ENCODE data around the gene NT5C1A.

The NT5C1A gene

GRCh38 chr1:39626646-39627045 is 45.3 kb downstream of the NT5C1A start:
- no peaks in the 10 kb centered on the region for H3K27me3 ChIP-seq (ENCODE audit: control insufficient read depth, insufficient read depth, low read length)
- H3K4me3 ChIP-seq (ENCODE audit: low read length): no peak overlapping the region
- no peak overlapping the region for H3K27ac ChIP-seq (ENCODE audit: low read depth, low read length)
- H3K36me3 ChIP-seq (ENCODE audit: control insufficient read depth, insufficient read depth, low read length): no peaks in the 10 kb centered on the region
- no peaks in the 10 kb centered on the region for H3K4me1 ChIP-seq (ENCODE audit: control insufficient read depth, insufficient read depth, low read length)
- no peak overlapping the region for H3K9ac ChIP-seq (ENCODE audit: low read length)

- no peaks in the 10 kb centered on the region for H3K4me1 ChIP-seq (ENCODE audit: control insufficient read depth, insufficient read depth, low read length)
These were observed 46.2 kb downstream of the NT5C1A start for GRCh38 chr1:39625462-39626273.

GRCh38 chr1:39625009-39625408 is 46.9 kb downstream of the NT5C1A start:
- no peak overlapping the region for H3K27ac ChIP-seq (ENCODE audit: low read depth, low read length)
- H3K4me1 ChIP-seq (ENCODE audit: control insufficient read depth, insufficient read depth, low read length): no peaks in the 10 kb centered on the region
- no peaks in the 10 kb centered on the region for H3K36me3 ChIP-seq (ENCODE audit: control insufficient read depth, insufficient read depth, low read length)
- H3K4me3 ChIP-seq (ENCODE audit: low read length): no peak overlapping the region
- no peaks in the 10 kb centered on the region for H3K27me3 ChIP-seq (ENCODE audit: control insufficient read depth, insufficient read depth, low read length)
- H3K9ac ChIP-seq (ENCODE audit: low read length): no peak overlapping the region

More at GRCh38 chr1:39625462-39626273, 46.2 kb downstream of the NT5C1A start:
- no peaks in the 10 kb centered on the region for H3K27me3 ChIP-seq (ENCODE audit: control insufficient read depth, insufficient read depth, low read length)
- no peak overlapping the region for H3K4me3 ChIP-seq (ENCODE audit: low read length)
- H3K36me3 ChIP-seq (ENCODE audit: control insufficient read depth, insufficient read depth, low read length): no peaks in the 10 kb centered on the region
- H3K9ac ChIP-seq (ENCODE audit: low read length): no peak overlapping the region
- no peak overlapping the region for H3K27ac ChIP-seq (ENCODE audit: low read depth, low read length)

- H3K36me3 ChIP-seq (ENCODE audit: control insufficient read depth, insufficient read depth, low read length): no peaks in the 10 kb centered on the region
- H3K27me3 ChIP-seq (ENCODE audit: control insufficient read depth, insufficient read depth, low read length): no peaks in the 10 kb centered on the region
- H3K27ac ChIP-seq (ENCODE audit: low read depth, low read length): no peak overlapping the region
- H3K9ac ChIP-seq (ENCODE audit: low read length): no peak overlapping the region
- H3K4me1 ChIP-seq (ENCODE audit: control insufficient read depth, insufficient read depth, low read length): no peaks in the 10 kb centered on the region
- H3K4me3 ChIP-seq (ENCODE audit: low read length): no peak overlapping the region
These were observed 48.9 kb downstream of the NT5C1A start for GRCh38 chr1:39623053-39623452.

- Histone ChIP-seq H3K36me3 (ENCODE audit: control insufficient read depth, insufficient read depth, low read length) (no peaks in the 10 kb centered on the region), H3K27ac (ENCODE audit: low read depth, low read length) (no peak overlapping the region), H3K27me3 (ENCODE audit: control insufficient read depth, insufficient read depth, low read length) (no peaks in the 10 kb centered on the region), H3K4me3 (ENCODE audit: low read length) (no peak overlapping the region), H3K9ac (ENCODE audit: low read length) (no peak overlapping the region), H3K4me1 (ENCODE audit: control insufficient read depth, insufficient read depth, low read length) (no peaks in the 10 kb centered on the region)
These were observed 49.5 kb downstream of the NT5C1A start for GRCh38 chr1:39622427-39622826.

- H3K27ac ChIP-seq (ENCODE audit: low read depth, low read length): no peak overlapping the region
These were observed 51.2 kb downstream of the NT5C1A start for GRCh38 chr1:39620659-39621165.

GRCh38 chr1:39617488-39618049 is 54.3 kb downstream of the NT5C1A start:
- Histone ChIP-seq H3K4me1 (ENCODE audit: control insufficient read depth, insufficient read depth, low read length) (no peaks in the 10 kb centered on the region), H3K9ac (ENCODE audit: low read length) (no peak overlapping the region), H3K27ac (ENCODE audit: low read depth, low read length) (no peak overlapping the region), H3K36me3 (ENCODE audit: control insufficient read depth, insufficient read depth, low read length) (no peaks in the 10 kb centered on the region), H3K27me3 (ENCODE audit: control insufficient read depth, insufficient read depth, low read length) (no peaks in the 10 kb centered on the region), H3K4me3 (ENCODE audit: low read length) (no peak overlapping the region)

More at GRCh38 chr1:39620659-39621165, 51.2 kb downstream of the NT5C1A start:
- Histone ChIP-seq H3K4me1 (ENCODE audit: control insufficient read depth, insufficient read depth, low read length) (no peaks in the 10 kb centered on the region), H3K27me3 (ENCODE audit: control insufficient read depth, insufficient read depth, low read length) (no peaks in the 10 kb centered on the region), H3K36me3 (ENCODE audit: control insufficient read depth, insufficient read depth, low read length) (no peaks in the 10 kb centered on the region), H3K9ac (ENCODE audit: low read length) (no peak overlapping the region), H3K4me3 (ENCODE audit: low read length) (no peak overlapping the region)

GRCh38 chr1:39615086-39615673 is 56.7 kb downstream of the NT5C1A start:
- no peaks in the 10 kb centered on the region for H3K27me3 ChIP-seq (ENCODE audit: control insufficient read depth, insufficient read depth, low read length)
- no peak overlapping the region for H3K27ac ChIP-seq (ENCODE audit: low read depth, low read length)
- no peak overlapping the region for H3K4me3 ChIP-seq (ENCODE audit: low read length)
- H3K9ac ChIP-seq (ENCODE audit: low read length): no peak overlapping the region
- no peaks in the 10 kb centered on the region for H3K4me1 ChIP-seq (ENCODE audit: control insufficient read depth, insufficient read depth, low read length)
- H3K36me3 ChIP-seq (ENCODE audit: control insufficient read depth, insufficient read depth, low read length): no peaks in the 10 kb centered on the region

GRCh38 chr1:39614488-39614887 is 57.4 kb downstream of the NT5C1A start:
- no peaks in the 10 kb centered on the region for H3K4me1 ChIP-seq (ENCODE audit: control insufficient read depth, insufficient read depth, low read length)
- H3K27ac ChIP-seq (ENCODE audit: low read depth, low read length): no peak overlapping the region
- no peak overlapping the region for H3K9ac ChIP-seq (ENCODE audit: low read length)
- no peaks in the 10 kb centered on the region for H3K27me3 ChIP-seq (ENCODE audit: control insufficient read depth, insufficient read depth, low read length)
- no peaks in the 10 kb centered on the region for H3K36me3 ChIP-seq (ENCODE audit: control insufficient read depth, insufficient read depth, low read length)
- H3K4me3 ChIP-seq (ENCODE audit: low read length): no peak overlapping the region

GRCh38 chr1:39613250-39613649 is 58.7 kb downstream of the NT5C1A start:
- Histone ChIP-seq H3K36me3 (ENCODE audit: control insufficient read depth, insufficient read depth, low read length) (no peaks in the 10 kb centered on the region), H3K4me1 (ENCODE audit: control insufficient read depth, insufficient read depth, low read length) (no peaks in the 10 kb centered on the region), H3K4me3 (ENCODE audit: low read length) (no peak overlapping the region), H3K27ac (ENCODE audit: low read depth, low read length) (no peak overlapping the region), H3K27me3 (ENCODE audit: control insufficient read depth, insufficient read depth, low read length) (no peaks in the 10 kb centered on the region), H3K9ac (ENCODE audit: low read length) (no peak overlapping the region)

- H3K4me3 ChIP-seq (ENCODE audit: low read length): no peak overlapping the region
- H3K27me3 ChIP-seq (ENCODE audit: control insufficient read depth, insufficient read depth, low read length): no peaks in the 10 kb centered on the region
- H3K9ac ChIP-seq (ENCODE audit: low read length): no peak overlapping the region
- no peaks in the 10 kb centered on the region for H3K36me3 ChIP-seq (ENCODE audit: control insufficient read depth, insufficient read depth, low read length)
- no peak overlapping the region for H3K27ac ChIP-seq (ENCODE audit: low read depth, low read length)
- H3K4me1 ChIP-seq (ENCODE audit: control insufficient read depth, insufficient read depth, low read length): no peaks in the 10 kb centered on the region
These were observed 62.1 kb downstream of the NT5C1A start for GRCh38 chr1:39609618-39610331.

All from rectal smooth muscle tissue (tissue), 1 donor.